ENCODE data around the gene AUTS2. TPM values are rescaled to one million over a fixed set of nuclear protein-coding genes. Genes with fewer than 3 reads are reported as not detected.

Gene AUTS2
- total RNA-seq, 4 donors from 2014 or later = 29.8 to 114 (median 59.4) TPM

- WGBS, 2 donors (ENCODE audit: low coverage in 1 of 2) = 66 to 90% methylated on average over 2 of the region's 2 CpGs
- DNase-seq = no peak
- H3K27me3 ChIP-seq = no peaks in the 10 kb centered on the region
- intact Hi-C loops (cut with DNase I; ENCODE audit: low total_unique reads) (no loop called here), in situ Hi-C loops (cut with MboI; ENCODE audit: low pct_ligation_motif_present in 1 of 4, low pct_unique_long_range_greater_than_20kb in 1 of 4, low sequenced_read_pairs in 3 of 4) (no loop called here)
- H3K9me3 ChIP-seq = no peaks in the 10 kb centered on the region
- H3K36me3 ChIP-seq = no peaks in the 10 kb centered on the region
- TF ChIP-seq CTCF (IDR thresholded peaks at IDR 0.05) (no peak), POLR2A (IDR thresholded peaks at IDR 0.05) (no peak), EP300 (IDR thresholded peaks at IDR 0.05; ENCODE audit: low read depth) (no peak), POLR2AphosphoS5 (IDR thresholded peaks at IDR 0.05) (no peak)
- H3K4me3 ChIP-seq = no peak overlapping the region
- H3K4me1 ChIP-seq = no peaks in the 10 kb centered on the region
- H3K27ac ChIP-seq = no peak overlapping the region
Observed at GRCh38 chr7:70334871-70335270, 736.6 kb downstream of the AUTS2 start.

- no peak for TF ChIP-seq POLR2AphosphoS5 (IDR thresholded peaks at IDR 0.05)
- no peak for TF ChIP-seq CTCF (IDR thresholded peaks at IDR 0.05)
- TF ChIP-seq EP300 (IDR thresholded peaks at IDR 0.05; ENCODE audit: low read depth) = no peak
- no peak for TF ChIP-seq POLR2A (IDR thresholded peaks at IDR 0.05)
Observed at GRCh38 chr7:70336536-70336935, 738.3 kb downstream of the AUTS2 start.

GRCh38 chr7:70338015-70338414 is 739.7 kb downstream of the AUTS2 start:
- H3K36me3 ChIP-seq = no peaks in the 10 kb centered on the region
- H3K4me1 ChIP-seq = no peaks in the 10 kb centered on the region
- H3K4me3 ChIP-seq = no peak overlapping the region
- intact Hi-C loops (cut with DNase I; ENCODE audit: low total_unique reads) (no loop called here), in situ Hi-C loops (cut with MboI; ENCODE audit: low pct_ligation_motif_present in 1 of 4, low pct_unique_long_range_greater_than_20kb in 1 of 4, low sequenced_read_pairs in 3 of 4) (no loop called here)
- no peak for DNase-seq
- no peak for TF ChIP-seq EP300 (IDR thresholded peaks at IDR 0.05; ENCODE audit: low read depth)
- TF ChIP-seq POLR2A (IDR thresholded peaks at IDR 0.05) = no peak
- TF ChIP-seq POLR2AphosphoS5 (IDR thresholded peaks at IDR 0.05) = no peak
- no peak for TF ChIP-seq CTCF (IDR thresholded peaks at IDR 0.05)
- no peaks in the 10 kb centered on the region for H3K9me3 ChIP-seq
- no peaks in the 10 kb centered on the region for H3K27me3 ChIP-seq
- 92 to 96% methylated on average over 1 of the region's 1 CpG for WGBS, 2 donors (ENCODE audit: low coverage in 1 of 2)
- H3K27ac ChIP-seq = no peak overlapping the region

More at GRCh38 chr7:70336536-70336935, 738.3 kb downstream of the AUTS2 start:
- in situ Hi-C loops (cut with MboI; ENCODE audit: low pct_ligation_motif_present in 1 of 4, low pct_unique_long_range_greater_than_20kb in 1 of 4, low sequenced_read_pairs in 3 of 4) = no loop called here
- Histone ChIP-seq H3K36me3 (no peaks in the 10 kb centered on the region), H3K4me1 (no peaks in the 10 kb centered on the region), H3K27me3 (no peaks in the 10 kb centered on the region), H3K4me3 (no peak overlapping the region), H3K27ac (no peak overlapping the region), H3K9me3 (no peaks in the 10 kb centered on the region)
- 93 to 97% methylated on average over 3 of the region's 3 CpGs for WGBS, 2 donors (ENCODE audit: low coverage in 1 of 2)
- intact Hi-C loops (cut with DNase I; ENCODE audit: low total_unique reads) = no loop called here
- no peak for DNase-seq

GRCh38 chr7:70340236-70340635 is 742.0 kb downstream of the AUTS2 start:
- no peaks in the 10 kb centered on the region for H3K36me3 ChIP-seq
- H3K4me3 ChIP-seq = no peak overlapping the region
- DNase-seq = no peak
- 87 to 95% methylated on average over 2 to 3 of the region's 3 CpGs for WGBS, 2 donors (ENCODE audit: low coverage in 1 of 2)
- H3K9me3 ChIP-seq = no peaks in the 10 kb centered on the region
- H3K27me3 ChIP-seq = no peaks in the 10 kb centered on the region
- H3K4me1 ChIP-seq = no peaks in the 10 kb centered on the region
- no peak for TF ChIP-seq CTCF (IDR thresholded peaks at IDR 0.05)
- no peak for TF ChIP-seq POLR2A (IDR thresholded peaks at IDR 0.05)
- no peak for TF ChIP-seq EP300 (IDR thresholded peaks at IDR 0.05; ENCODE audit: low read depth)
- no peak for TF ChIP-seq POLR2AphosphoS5 (IDR thresholded peaks at IDR 0.05)
- no peak overlapping the region for H3K27ac ChIP-seq
- intact Hi-C loops (cut with DNase I; ENCODE audit: low total_unique reads) (no loop called here), in situ Hi-C loops (cut with MboI; ENCODE audit: low pct_ligation_motif_present in 1 of 4, low pct_unique_long_range_greater_than_20kb in 1 of 4, low sequenced_read_pairs in 3 of 4) (no loop called here)
